Measurements from ENCODE around the gene ATP6V1A.

The ATP6V1A gene

GRCh38 chr3:113731694-113732093, 15.1 kb upstream of the ATP6V1A start:
- H3K9me3 ChIP-seq (ENCODE audit: control insufficient read depth, insufficient read depth, low read length), result no peaks in the 10 kb centered on the region
- peaks cover 5% of the 10 kb centered on the region; the same call in 1 of the 2 replicates for H3K4me1 ChIP-seq (ENCODE audit: insufficient read depth, low read length)
- no peaks in the 10 kb centered on the region for H3K36me3 ChIP-seq (ENCODE audit: insufficient read depth, low read length)
- H3K9ac ChIP-seq (ENCODE audit: low read depth, low read length), result no peak overlapping the region

GRCh38 chr3:113736548-113737089, 10.2 kb upstream of the ATP6V1A start:
- Histone ChIP-seq H3K36me3 (ENCODE audit: insufficient read depth, low read length) (no peaks in the 10 kb centered on the region), H3K4me1 (ENCODE audit: insufficient read depth, low read length) (peaks cover 16% of the 10 kb centered on the region; the same call in 1 of the 2 replicates), H3K9ac (ENCODE audit: low read depth, low read length) (no peak overlapping the region), H3K9me3 (ENCODE audit: control insufficient read depth, insufficient read depth, low read length) (no peaks in the 10 kb centered on the region)

GRCh38 chr3:113741086-113741485, 5.7 kb upstream of the ATP6V1A start:
- H3K9me3 ChIP-seq (ENCODE audit: control insufficient read depth, insufficient read depth, low read length), result no peaks in the 10 kb centered on the region
- peaks cover 14% of the 10 kb centered on the region; the same call in 1 of the 2 replicates for H3K4me1 ChIP-seq (ENCODE audit: insufficient read depth, low read length)
- H3K36me3 ChIP-seq (ENCODE audit: insufficient read depth, low read length), result peaks cover 4% of the 10 kb centered on the region; the same call in 1 of the 2 replicates
- no peak overlapping the region for H3K9ac ChIP-seq (ENCODE audit: low read depth, low read length)

GRCh38 chr3:113741620-113742019, 5.2 kb upstream of the ATP6V1A start:
- H3K36me3 ChIP-seq (ENCODE audit: insufficient read depth, low read length), result peaks cover 4% of the 10 kb centered on the region; the same call in 1 of the 2 replicates
- H3K4me1 ChIP-seq (ENCODE audit: insufficient read depth, low read length), result peaks cover 11% of the 10 kb centered on the region; the same call in 1 of the 2 replicates
- no peaks in the 10 kb centered on the region for H3K9me3 ChIP-seq (ENCODE audit: control insufficient read depth, insufficient read depth, low read length)
- H3K9ac ChIP-seq (ENCODE audit: low read depth, low read length), result no peak overlapping the region

- peaks cover 4% of the 10 kb centered on the region; the same call in 1 of the 2 replicates for H3K36me3 ChIP-seq (ENCODE audit: insufficient read depth, low read length)
- no peak overlapping the region for H3K9ac ChIP-seq (ENCODE audit: low read depth, low read length)
- H3K9me3 ChIP-seq (ENCODE audit: control insufficient read depth, insufficient read depth, low read length), result no peaks in the 10 kb centered on the region
- no peaks in the 10 kb centered on the region; the same call in 1 of the 2 replicates for H3K4me1 ChIP-seq (ENCODE audit: insufficient read depth, low read length)
Measured at GRCh38 chr3:113743006-113743630, 3.7 kb upstream of the ATP6V1A start.

GRCh38 chr3:113744941-113745755, 1.7 kb upstream of the ATP6V1A start:
- Histone ChIP-seq H3K36me3 (ENCODE audit: insufficient read depth, low read length) (peaks cover 4% of the 10 kb centered on the region; the same call in 1 of the 2 replicates), H3K9ac (ENCODE audit: low read depth, low read length) (peak overlapping the region; percentile 93), H3K9me3 (ENCODE audit: control insufficient read depth, insufficient read depth, low read length) (no peaks in the 10 kb centered on the region), H3K4me1 (ENCODE audit: insufficient read depth, low read length) (no peaks in the 10 kb centered on the region; the same call in 1 of the 2 replicates)

GRCh38 chr3:113745756-113746547, 883 bp upstream of the ATP6V1A start, which contains the start of gene NAA50:
Gene NAA50 (minus strand): TSS chr3:113746249. CDS start chr3:113745949, 300 bp downstream.
- Histone ChIP-seq H3K36me3 (ENCODE audit: insufficient read depth, low read length) (peaks cover 4% of the 10 kb centered on the region; the same call in 1 of the 2 replicates), H3K4me1 (ENCODE audit: insufficient read depth, low read length) (no peaks in the 10 kb centered on the region; the same call in 1 of the 2 replicates), H3K9me3 (ENCODE audit: control insufficient read depth, insufficient read depth, low read length) (no peaks in the 10 kb centered on the region), H3K9ac (ENCODE audit: low read depth, low read length) (peak within 1 kb of the TSS; percentile 93)

- H3K9ac ChIP-seq (ENCODE audit: low read depth, low read length), result peak overlapping the region; percentile 93
- no peaks in the 10 kb centered on the region; the same call in 1 of the 2 replicates for H3K4me1 ChIP-seq (ENCODE audit: insufficient read depth, low read length)
- peaks cover 4% of the 10 kb centered on the region; the same call in 1 of the 2 replicates for H3K36me3 ChIP-seq (ENCODE audit: insufficient read depth, low read length)
Measured at GRCh38 chr3:113747283-113748046, 630 bp downstream of the ATP6V1A start.

GRCh38 chr3:113751141-113751540, 4.3 kb downstream of the ATP6V1A start:
- no peak overlapping the region for H3K9ac ChIP-seq (ENCODE audit: low read depth, low read length)
- H3K9me3 ChIP-seq (ENCODE audit: control insufficient read depth, insufficient read depth, low read length), result no peaks in the 10 kb centered on the region
- H3K4me1 ChIP-seq (ENCODE audit: insufficient read depth, low read length), result peaks cover 8% of the 10 kb centered on the region
- no peaks in the 10 kb centered on the region for H3K36me3 ChIP-seq (ENCODE audit: insufficient read depth, low read length)

More at GRCh38 chr3:113747283-113748046, 630 bp downstream of the ATP6V1A start:
- H3K9me3 ChIP-seq (ENCODE audit: control insufficient read depth, insufficient read depth, low read length), result no peaks in the 10 kb centered on the region

- Histone ChIP-seq H3K9me3 (ENCODE audit: control insufficient read depth, insufficient read depth, low read length) (peaks cover 3% of the 10 kb centered on the region; the same call in 1 of the 2 replicates), H3K9ac (ENCODE audit: low read depth, low read length) (no peak overlapping the region), H3K4me1 (ENCODE audit: insufficient read depth, low read length) (peaks cover 8% of the 10 kb centered on the region), H3K36me3 (ENCODE audit: insufficient read depth, low read length) (no peaks in the 10 kb centered on the region)
Measured at GRCh38 chr3:113753376-113753985, 6.6 kb downstream of the ATP6V1A start.

GRCh38 chr3:113754494-113755159, 7.8 kb downstream of the ATP6V1A start:
- Histone ChIP-seq H3K4me1 (ENCODE audit: insufficient read depth, low read length) (peaks cover 8% of the 10 kb centered on the region), H3K36me3 (ENCODE audit: insufficient read depth, low read length) (no peaks in the 10 kb centered on the region), H3K9me3 (ENCODE audit: control insufficient read depth, insufficient read depth, low read length) (peaks cover 6% of the 10 kb centered on the region; the same call in 1 of the 2 replicates), H3K9ac (ENCODE audit: low read depth, low read length) (no peak overlapping the region)

GRCh38 chr3:113758389-113759024, 11.7 kb downstream of the ATP6V1A start:
- Histone ChIP-seq H3K9me3 (ENCODE audit: control insufficient read depth, insufficient read depth, low read length) (peaks cover 6% of the 10 kb centered on the region; the same call in 1 of the 2 replicates), H3K36me3 (ENCODE audit: insufficient read depth, low read length) (no peaks in the 10 kb centered on the region), H3K9ac (ENCODE audit: low read depth, low read length) (no peak overlapping the region), H3K4me1 (ENCODE audit: insufficient read depth, low read length) (no peaks in the 10 kb centered on the region)
